Stomach (tissue), 9 donors: ENCODE measurements around the gene GMDS. TPM values are rescaled to one million over a fixed set of nuclear protein-coding genes. Genes with fewer than 3 reads are reported as not detected.

Experiments
- DNase-seq, 2 donors: peaks; one replicate each; pipeline versions ENCODE4 v3.0.0 to v3.0.0-alpha.2; 2013 to 2019
- H3K27ac ChIP-seq, 5 donors: fragments of 200-600 bp in 4 of 5; sonication (generic) in 4 of 5; one replicate each; pipeline ENCODE4 v1.5.1; 2013 to 2019; ENCODE audit warnings: mild to moderate bottlenecking in 1 of 5, moderate library complexity in 1 of 5
- H3K27me3 ChIP-seq, 3 donors: fragments of 200-600 bp; sonication (generic); one replicate each; pipeline ENCODE4 v1.5.1; 2017 to 2019; ENCODE audit warnings: mixed run types in 1 of 3
- H3K36me3 ChIP-seq, 4 donors: fragments of 200-600 bp; sonication (generic); 1 replicate in 3 of 4; 2 replicates in 1 of 4; pipeline ENCODE4 v1.5.1; 2016 to 2019
- H3K4me1 ChIP-seq, 4 donors: fragments of 200-600 bp; sonication (generic); one replicate each; pipeline ENCODE4 v1.5.1; 2016 to 2019
- H3K4me3 ChIP-seq, 4 donors: fragments of 200-600 bp; sonication (generic) in 3 of 4; one replicate each; pipeline ENCODE4 v1.5.1; 2016 to 2019; ENCODE audit warnings: mild to moderate bottlenecking in 1 of 4
- H3K9me3 ChIP-seq, 4 donors: fragments of 200-600 bp; sonication (generic); one replicate each; pipeline ENCODE4 v1.5.1; 2016 to 2019
- EP300 ChIP-seq: sonication (generic); formaldehyde crosslinking; IDR thresholded peaks from one replicate; pipeline ENCODE4 v1.6.1; 2017; ENCODE audit warnings: antibody characterized with exemption
- POLR2A ChIP-seq, 4 donors: fragments of 450-650 bp; IDR thresholded peaks; one replicate each; pipeline ENCODE4 v1.6.1; 2016; ENCODE audit warnings: antibody characterized with exemption in 4 of 4, control low read depth in 2 of 4, mild to moderate bottlenecking in 1 of 4, moderate library complexity in 1 of 4
- POLR2AphosphoS5 ChIP-seq, 3 donors: sonication (generic); formaldehyde crosslinking; IDR thresholded peaks; one replicate each; pipeline ENCODE4 v1.6.1; 2016; ENCODE audit warnings: antibody characterized with exemption in 3 of 3
- WGBS, 5 donors: extraction: QIAGEN DNeasy Blood & Tissue Kit in 3 of 5; methylation state at CpG; one replicate each; pipeline versions ENCODE4 v1.1.5 to v1.1.7; 2013 to 2018; 5-methylcytosine and 5-hydroxymethylcytosine counted together
- intact Hi-C: fragments of 100-400 bp; cut with DNase I; formaldehyde crosslinking; loops from one replicate; pipeline ENCODE4 v1.15.1; 2023; ENCODE audit warnings: low total_unique reads
- polyA plus RNA-seq, 3 donors: library from polyadenylated mRNA; stranded (reverse); fragments of 200-250 nt; gene quantifications; one replicate each; pipeline ENCODE4 v1.2.3, GENCODE V29; 2013
- total RNA-seq, 5 donors: library from RNA; depleted of rRNA; stranded (reverse); fragments of >200 nt; gene quantifications; one replicate each; pipeline versions ENCODE4 v1.1.0 to v1.2.3, GENCODE V29; 2014 to 2016
- TF ChIP-seq, protein P1 (sequence below), 7 experiments: fragments of 450-650 bp in 4 of 7; fragments of 200-600 bp in 3 of 7; sonication (generic) in 3 of 7; IDR thresholded peaks; one replicate each; pipeline ENCODE4 v1.5.1; 2016 to 2019; ENCODE audit warnings: antibody characterized with exemption in 7 of 7, control low read depth in 2 of 7, mild to moderate bottlenecking in 1 of 7
- donor health status: healthy with polysubstance abuse.
- donor health status: Bipolar disorder and iron deficiency.
- donor health status: healthy.

The GMDS gene
- total and polyA plus RNA-seq, 8 donors = 83.7 to 262 (median 121) TPM

DNA sequence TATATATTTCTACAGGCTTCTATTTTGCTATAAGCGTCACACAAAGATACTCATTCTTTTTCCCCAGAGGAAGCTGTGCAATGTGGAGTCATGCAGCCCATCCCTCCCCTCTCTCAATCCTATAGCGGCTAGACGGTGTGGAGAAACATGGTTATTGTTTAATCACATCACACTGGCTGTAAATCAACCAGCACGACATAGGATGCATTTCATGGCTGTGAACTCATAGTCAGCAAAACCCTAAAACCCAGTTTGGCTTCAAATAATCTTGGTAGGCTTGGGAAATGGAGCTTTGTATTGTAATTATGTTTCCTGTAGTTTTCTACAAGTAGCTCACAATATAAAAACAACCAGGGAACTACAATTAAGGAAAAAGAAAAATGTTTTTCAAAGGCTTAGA lies 618.9 kb downstream of the GMDS start:
- peaks cover 0 to 20% (median 17%) of the 10 kb centered on the region in 4 donors for H3K4me1 ChIP-seq
- WGBS, 5 donors = 56 to 76% (median 66%) methylated on average over 4 of the region's 4 CpGs
- no peaks in the 10 kb centered on the region for H3K9me3 ChIP-seq
- H3K36me3 ChIP-seq = peaks cover 0 to 29% (median 25%) of the 10 kb centered on the region in 4 donors
- H3K27me3 ChIP-seq = peaks cover 5 to 89% (median 22%) of the 10 kb centered on the region in 3 donors
- H3K4me3 ChIP-seq = no peak overlapping the region
- intact Hi-C loops = no loop called here
- TF ChIP-seq EP300 = no peak
- TF ChIP-seq POLR2A (IDR thresholded peaks at IDR 0.05) = no peak
- TF ChIP-seq, protein P1, sequence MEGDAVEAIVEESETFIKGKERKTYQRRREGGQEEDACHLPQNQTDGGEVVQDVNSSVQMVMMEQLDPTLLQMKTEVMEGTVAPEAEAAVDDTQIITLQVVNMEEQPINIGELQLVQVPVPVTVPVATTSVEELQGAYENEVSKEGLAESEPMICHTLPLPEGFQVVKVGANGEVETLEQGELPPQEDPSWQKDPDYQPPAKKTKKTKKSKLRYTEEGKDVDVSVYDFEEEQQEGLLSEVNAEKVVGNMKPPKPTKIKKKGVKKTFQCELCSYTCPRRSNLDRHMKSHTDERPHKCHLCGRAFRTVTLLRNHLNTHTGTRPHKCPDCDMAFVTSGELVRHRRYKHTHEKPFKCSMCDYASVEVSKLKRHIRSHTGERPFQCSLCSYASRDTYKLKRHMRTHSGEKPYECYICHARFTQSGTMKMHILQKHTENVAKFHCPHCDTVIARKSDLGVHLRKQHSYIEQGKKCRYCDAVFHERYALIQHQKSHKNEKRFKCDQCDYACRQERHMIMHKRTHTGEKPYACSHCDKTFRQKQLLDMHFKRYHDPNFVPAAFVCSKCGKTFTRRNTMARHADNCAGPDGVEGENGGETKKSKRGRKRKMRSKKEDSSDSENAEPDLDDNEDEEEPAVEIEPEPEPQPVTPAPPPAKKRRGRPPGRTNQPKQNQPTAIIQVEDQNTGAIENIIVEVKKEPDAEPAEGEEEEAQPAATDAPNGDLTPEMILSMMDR (IDR thresholded peaks at IDR 0.05) = no peak
- TF ChIP-seq POLR2AphosphoS5 (IDR thresholded peaks at IDR 0.05) = no peak
- DNase-seq = no peak
- no peak overlapping the region for H3K27ac ChIP-seq

DNA sequence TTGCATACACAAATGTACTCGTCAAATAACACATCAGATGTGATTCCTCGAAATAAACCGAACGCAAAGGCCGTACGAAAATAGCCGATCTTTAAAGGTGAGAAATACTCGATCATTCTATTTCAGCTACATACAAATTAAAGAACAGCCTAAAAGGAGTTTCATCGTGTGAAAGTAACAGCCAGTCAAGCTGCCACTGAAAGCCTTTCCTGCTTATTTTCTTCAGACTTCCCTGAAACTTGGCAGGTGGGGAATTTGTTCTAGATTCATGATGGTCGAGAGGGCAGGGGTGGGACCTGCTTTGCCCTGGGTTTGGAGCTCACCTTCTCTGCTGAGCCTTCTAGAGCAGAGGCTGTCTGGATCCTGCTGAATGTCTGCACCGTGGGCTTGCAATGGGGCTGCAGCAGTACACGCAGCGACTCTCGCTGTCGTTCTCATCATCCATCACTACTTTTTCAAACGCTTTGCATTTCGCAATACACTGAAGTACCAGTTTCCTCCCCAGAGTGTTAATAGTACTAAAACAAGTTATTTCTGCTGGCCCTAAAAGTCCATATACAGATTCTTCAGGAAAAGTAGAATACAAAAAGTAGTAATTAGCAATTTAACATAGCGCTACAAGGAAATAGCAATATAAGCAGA lies 619.5 kb downstream of the GMDS start:
- intact Hi-C loops = no loop called here
- no peak overlapping the region for H3K27ac ChIP-seq
- H3K27me3 ChIP-seq = peaks cover 5 to 95% (median 24%) of the 10 kb centered on the region in 3 donors
- H3K9me3 ChIP-seq = no peaks in the 10 kb centered on the region
- peaks cover 0 to 20% (median 17%) of the 10 kb centered on the region in 4 donors for H3K4me1 ChIP-seq
- 59 to 78% (median 70%) methylated on average over 18 of the region's 18 CpGs for WGBS, 5 donors
- TF ChIP-seq POLR2A (IDR thresholded peaks at IDR 0.05) (no peak), EP300 (no peak), POLR2AphosphoS5 (IDR thresholded peaks at IDR 0.05) (no peak)
- TF ChIP-seq, protein P1 (IDR thresholded peaks at IDR 0.05) = no peak
- H3K4me3 ChIP-seq = peak overlapping the region in 1 of 4 donors; percentile 39
- H3K36me3 ChIP-seq = peaks cover 0 to 35% (median 31%) of the 10 kb centered on the region in 4 donors
- DNase-seq = no peak

DNA sequence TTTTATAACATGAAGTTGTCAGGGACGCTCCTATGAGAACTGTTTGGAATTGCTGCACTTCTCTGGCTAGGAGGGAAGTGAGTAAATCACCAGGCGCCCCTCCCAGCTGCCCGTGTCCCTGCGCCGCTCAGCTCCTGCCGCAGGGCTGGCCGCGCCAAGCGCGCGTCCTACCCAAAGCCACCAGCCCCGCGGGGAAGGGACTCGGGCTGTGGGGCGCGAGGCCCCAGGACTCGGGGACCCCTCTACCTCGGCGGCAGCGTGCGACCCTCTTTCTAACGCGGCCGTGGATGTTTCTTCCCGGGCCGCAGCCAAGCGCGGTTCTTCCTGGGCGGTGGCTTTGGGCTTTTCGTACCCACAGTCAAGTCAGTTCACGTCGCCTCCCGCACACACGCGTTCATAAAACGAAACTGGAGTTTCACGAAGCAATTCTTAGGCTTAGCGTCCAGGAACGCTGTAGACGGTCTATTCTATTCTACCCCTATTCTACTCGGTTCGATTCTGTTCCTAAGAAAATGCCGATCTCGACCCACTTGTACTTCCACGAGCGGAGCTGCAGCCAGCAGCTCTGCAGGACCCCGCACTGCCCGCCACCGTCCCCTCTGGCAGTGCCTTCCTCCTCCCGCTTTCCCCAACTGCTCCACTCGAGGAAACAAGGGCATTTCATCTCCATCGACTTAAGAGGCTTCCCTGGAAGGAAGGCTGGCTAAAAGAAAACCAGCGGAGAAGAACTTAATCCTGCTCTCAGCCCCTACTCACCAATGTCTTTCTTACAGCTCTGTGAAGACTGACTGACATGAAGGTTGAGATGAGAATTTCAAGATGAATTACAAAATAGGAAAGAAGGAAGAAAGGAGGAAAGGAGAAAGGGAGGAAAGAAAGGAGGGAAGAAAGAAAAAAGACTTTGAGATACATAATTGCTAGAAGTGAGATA lies 620.3 kb downstream of the GMDS start:
- Histone ChIP-seq H3K27ac (no peak overlapping the region), H3K4me3 (peak overlapping the region; percentile 39 to 50 (median 44)), H3K9me3 (no peaks in the 10 kb centered on the region), H3K36me3 (peaks cover 0 to 43% (median 37%) of the 10 kb centered on the region in 4 donors), H3K27me3 (peaks cover 9 to 96% (median 32%) of the 10 kb centered on the region in 3 donors), H3K4me1 (peaks cover 2 to 26% (median 19%) of the 10 kb centered on the region in 4 donors)
- WGBS, 5 donors = 35 to 62% (median 55%) methylated on average over 46 to 53 of the region's 53 CpGs
- peak in 1 of 2 donors; percentile 60 for DNase-seq
- intact Hi-C loops = no loop called here
- no peak for TF ChIP-seq POLR2A (IDR thresholded peaks at IDR 0.05)
- TF ChIP-seq EP300 = no peak
- TF ChIP-seq POLR2AphosphoS5 (IDR thresholded peaks at IDR 0.05) = no peak
- TF ChIP-seq, protein P1 (IDR thresholded peaks at IDR 0.05) = no peak
